MCF 10A (cell line): Measurements from ENCODE around the gene MIB2. TPM values are rescaled to one million over a fixed set of nuclear protein-coding genes. Genes with fewer than 3 reads are reported as not detected.

Experiments
- BruUV-seq: library from RNA; stranded (reverse); fragments of 400-500 nt; replicated peaks from 2 replicates; lab custom pipeline; 2021; lab: Mats Ljungman, UMichigan
- CTCF ChIA-PET: fragments of 300-600 bp; sonication (Branson Sonifier 250); formaldehyde crosslinking; extraction: SDS; loops from one replicate; lab custom pipeline; 2021; ENCODE audit warnings: antibody characterized with exemption, inconsistent platforms; lab: Yijun Ruan, JAX
- POLR2A ChIA-PET: fragments of 300-600, 350-650 bp; sonication (Branson Sonifier 250); formaldehyde crosslinking; extraction: SDS; loops from one replicate; lab custom pipeline; 2020; ENCODE audit warnings: antibody characterized with exemption, inconsistent platforms; lab: Yijun Ruan, JAX
- DNase-seq: peaks from one replicate; pipeline ENCODE4 v3.0.0-alpha.2; 2018; ENCODE audit not compliant: unreplicated experiment
- H3K27ac Mint-ChIP-seq: one replicate; pipeline ENCODE4 v1.8.0; 2022; ENCODE audit warnings: mild to moderate bottlenecking, low read depth, mixed read lengths; ENCODE audit not compliant: unreplicated experiment
- H3K27me3 Mint-ChIP-seq: one replicate; pipeline ENCODE4 v1.8.0; 2022; ENCODE audit warnings: mixed read lengths; ENCODE audit not compliant: insufficient read depth, unreplicated experiment
- H3K36me3 Mint-ChIP-seq: one replicate; pipeline ENCODE4 v1.8.0; 2022; ENCODE audit warnings: mild to moderate bottlenecking, moderate library complexity, mixed read lengths; ENCODE audit not compliant: insufficient read depth, unreplicated experiment
- H3K4me1 Mint-ChIP-seq: one replicate; pipeline ENCODE4 v1.8.0; 2022; ENCODE audit warnings: mixed read lengths; ENCODE audit not compliant: insufficient read depth, unreplicated experiment
- H3K4me3 Mint-ChIP-seq: one replicate; pipeline ENCODE4 v1.8.0; 2022; ENCODE audit warnings: mild to moderate bottlenecking, moderate library complexity, mixed read lengths; ENCODE audit not compliant: unreplicated experiment
- H3K9me3 Mint-ChIP-seq: one replicate; pipeline ENCODE4 v1.8.0; 2022; ENCODE audit warnings: mixed read lengths; ENCODE audit not compliant: unreplicated experiment
- intact Hi-C: fragments of 100-400 bp; cut with micrococcal nuclease; formaldehyde crosslinking; loops from 2 replicates; pipeline ENCODE4 v1.14.1; 2022
- total RNA-seq: library from RNA; stranded (reverse); gene quantifications from 2 replicates; pipeline ENCODE4 v1.2.3, GENCODE V29; 2022
- TF ChIP-seq, protein P1 (sequence below): fragments of 200-600 bp; IDR thresholded peaks from one replicate; pipeline ENCODE4 v1.8.0; 2022; ENCODE audit warnings: antibody characterized with exemption, mild to moderate bottlenecking; ENCODE audit not compliant: unreplicated experiment

The MIB2 gene
- total RNA-seq, 1 experiment from 2014 or later, result 46.4 TPM

DNA sequence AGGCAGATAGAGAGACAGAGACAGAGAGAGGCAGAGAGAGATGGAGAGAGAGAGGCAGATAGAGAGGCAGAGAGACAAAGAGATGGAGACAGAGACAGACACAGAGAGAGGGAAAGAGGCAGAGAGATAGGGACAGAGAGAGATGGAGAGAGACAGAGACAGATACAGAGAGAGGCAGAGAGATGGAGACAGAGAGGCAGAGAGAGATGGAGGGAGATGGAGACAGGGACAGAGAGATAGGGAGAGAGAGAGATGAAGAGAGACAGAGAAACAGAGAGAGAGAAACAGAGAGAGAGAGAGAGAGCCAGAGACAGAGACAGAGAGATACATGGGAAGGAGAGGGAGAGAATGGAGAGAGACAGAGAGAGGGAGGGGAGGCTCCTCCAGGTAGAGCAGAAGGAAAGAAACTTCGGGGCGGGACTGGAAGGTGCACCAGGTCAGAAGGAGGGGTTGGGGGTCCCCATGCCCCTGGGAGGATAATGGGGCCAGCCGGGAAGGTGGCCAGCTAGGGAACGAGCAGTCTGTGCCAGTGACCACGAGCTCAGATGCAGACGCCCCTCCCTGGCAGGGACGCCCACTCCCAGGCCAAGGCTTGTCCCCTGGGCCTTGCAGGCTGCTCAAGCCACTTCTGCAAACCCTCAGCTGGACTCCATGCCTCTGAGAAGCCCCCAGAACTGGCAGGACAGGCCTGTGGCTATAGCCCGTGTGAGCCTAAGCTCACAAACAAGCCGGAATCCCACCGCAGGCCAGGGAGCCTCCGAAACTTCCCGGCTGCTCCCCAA, 18.6 kb upstream of the MIB2 start:
- POLR2A ChIA-PET, result interaction anchor here (0.6 to 1.1 kb wide), 3 partner anchors 18 to 91 kb away, joined by 3 to 6 read pairs (median 3); no protein-coding TSS in a partner anchor

DNA sequence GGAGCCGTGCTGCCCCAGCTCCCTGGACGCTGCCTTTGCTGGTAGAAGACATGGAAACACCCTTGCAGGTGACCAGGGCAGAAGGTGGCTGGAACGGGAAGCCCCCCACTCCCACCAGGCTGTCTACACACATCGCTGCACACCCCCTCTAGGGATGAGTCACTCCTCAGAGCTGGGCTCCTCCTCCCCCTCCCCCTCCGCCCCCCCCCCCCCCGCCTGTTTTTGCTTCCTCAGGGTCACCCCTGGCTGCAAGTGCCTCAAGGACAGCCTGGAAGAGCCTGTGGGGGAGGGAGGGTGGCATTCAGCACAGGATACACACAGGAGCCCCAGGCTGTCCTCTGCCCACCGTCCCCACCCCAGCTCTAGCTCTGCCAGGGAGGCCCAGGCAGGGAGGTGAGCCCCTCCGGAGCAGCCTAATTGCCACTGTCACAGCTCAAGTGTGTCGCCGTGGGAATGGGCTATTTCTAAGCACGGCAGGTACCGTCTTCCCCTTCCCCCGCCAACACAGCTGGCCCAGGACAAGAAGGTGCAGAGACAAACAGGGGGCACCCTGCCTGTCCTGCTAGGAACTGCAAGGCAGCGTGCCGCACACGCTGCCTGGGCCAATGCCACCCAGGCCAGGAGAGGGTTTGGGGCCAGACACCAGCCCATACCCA, 17.9 kb upstream of the MIB2 start:
- H3K27me3 Mint-ChIP-seq, result no peaks in the 10 kb centered on the region
- no TSS peak for BruUV-seq
- TF ChIP-seq, protein P1, sequence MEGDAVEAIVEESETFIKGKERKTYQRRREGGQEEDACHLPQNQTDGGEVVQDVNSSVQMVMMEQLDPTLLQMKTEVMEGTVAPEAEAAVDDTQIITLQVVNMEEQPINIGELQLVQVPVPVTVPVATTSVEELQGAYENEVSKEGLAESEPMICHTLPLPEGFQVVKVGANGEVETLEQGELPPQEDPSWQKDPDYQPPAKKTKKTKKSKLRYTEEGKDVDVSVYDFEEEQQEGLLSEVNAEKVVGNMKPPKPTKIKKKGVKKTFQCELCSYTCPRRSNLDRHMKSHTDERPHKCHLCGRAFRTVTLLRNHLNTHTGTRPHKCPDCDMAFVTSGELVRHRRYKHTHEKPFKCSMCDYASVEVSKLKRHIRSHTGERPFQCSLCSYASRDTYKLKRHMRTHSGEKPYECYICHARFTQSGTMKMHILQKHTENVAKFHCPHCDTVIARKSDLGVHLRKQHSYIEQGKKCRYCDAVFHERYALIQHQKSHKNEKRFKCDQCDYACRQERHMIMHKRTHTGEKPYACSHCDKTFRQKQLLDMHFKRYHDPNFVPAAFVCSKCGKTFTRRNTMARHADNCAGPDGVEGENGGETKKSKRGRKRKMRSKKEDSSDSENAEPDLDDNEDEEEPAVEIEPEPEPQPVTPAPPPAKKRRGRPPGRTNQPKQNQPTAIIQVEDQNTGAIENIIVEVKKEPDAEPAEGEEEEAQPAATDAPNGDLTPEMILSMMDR, result peak; percentile 30
- ChIA-PET CTCF (no interaction called here), POLR2A (interaction anchor here (0.7 to 1.1 kb wide), 3 partner anchors 17 to 25 kb away, joined by 3 to 6 read pairs (median 3); no protein-coding TSS in a partner anchor)
- no peak overlapping the region for H3K27ac Mint-ChIP-seq
- DNase-seq, result no peak
- H3K36me3 Mint-ChIP-seq, result no peaks in the 10 kb centered on the region
- intact Hi-C loops, result no loop called here
- H3K4me3 Mint-ChIP-seq, result no peak overlapping the region
- no peaks in the 10 kb centered on the region for H3K9me3 Mint-ChIP-seq
- H3K4me1 Mint-ChIP-seq, result no peaks in the 10 kb centered on the region

More for the DNA sequence above, 18.6 kb upstream of the MIB2 start:
- no TSS peak for BruUV-seq
- Mint-ChIP-seq H3K27me3 (no peaks in the 10 kb centered on the region), H3K4me1 (no peaks in the 10 kb centered on the region), H3K27ac (no peak overlapping the region), H3K9me3 (no peaks in the 10 kb centered on the region), H3K4me3 (no peak overlapping the region), H3K36me3 (no peaks in the 10 kb centered on the region)
- CTCF ChIA-PET, result no interaction called here
- TF ChIP-seq, protein P1, result no peak
- intact Hi-C loops, result no loop called here
- no peak for DNase-seq

DNA sequence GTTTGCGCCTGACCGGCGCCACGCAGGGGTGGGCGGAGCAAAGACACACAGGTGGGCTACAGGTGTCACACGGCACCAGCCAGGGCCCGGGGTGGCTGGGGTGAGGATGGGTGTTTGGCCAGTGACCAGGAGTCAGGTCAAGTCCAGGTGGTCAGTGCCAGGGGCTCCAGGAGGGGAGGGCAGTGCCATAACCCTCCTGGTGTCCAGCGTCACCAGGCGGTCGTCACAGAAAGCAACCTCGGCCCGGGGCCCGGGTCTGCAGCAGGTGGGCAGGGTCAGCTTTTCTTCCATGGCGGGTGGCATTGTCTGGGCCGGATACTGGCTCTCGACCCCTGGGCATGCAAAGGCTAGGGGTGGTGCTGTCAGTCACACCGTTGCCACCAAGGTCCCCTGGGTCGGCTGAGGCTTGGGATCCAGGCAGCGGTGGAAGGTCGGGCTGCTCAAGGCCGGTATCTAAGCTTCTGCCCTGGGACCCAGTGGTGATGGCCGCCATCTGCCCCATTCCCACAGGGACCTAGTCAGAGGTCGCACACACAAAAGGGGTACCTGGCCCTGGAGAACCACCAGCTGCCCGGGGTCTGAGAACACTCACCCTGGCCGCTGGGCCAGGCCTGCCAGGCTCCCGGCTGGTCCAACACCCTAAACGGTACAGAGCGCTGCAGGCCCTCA, 17.1 kb upstream of the MIB2 start:
- TF ChIP-seq, protein P1, result no peak
- H3K4me1 Mint-ChIP-seq, result no peaks in the 10 kb centered on the region
- ChIA-PET POLR2A (interaction anchor here (0.7 to 1.1 kb wide), 2 partner anchors 22 to 26 kb away, joined by 3 to 6 read pairs; no protein-coding TSS in a partner anchor), CTCF (interaction anchor here (0.5 to 0.6 kb wide), 4 partner anchors 10 to 398 kb away, joined by 3 to 4 read pairs (median 4); no protein-coding TSS in a partner anchor)
- no peak for DNase-seq
- no peak overlapping the region for H3K27ac Mint-ChIP-seq
- H3K36me3 Mint-ChIP-seq, result no peaks in the 10 kb centered on the region
- intact Hi-C loops, result no loop called here
- peak overlapping the region; percentile 62 for H3K4me3 Mint-ChIP-seq
- BruUV-seq, result no TSS peak
- H3K27me3 Mint-ChIP-seq, result no peaks in the 10 kb centered on the region
- H3K9me3 Mint-ChIP-seq, result no peaks in the 10 kb centered on the region

DNA sequence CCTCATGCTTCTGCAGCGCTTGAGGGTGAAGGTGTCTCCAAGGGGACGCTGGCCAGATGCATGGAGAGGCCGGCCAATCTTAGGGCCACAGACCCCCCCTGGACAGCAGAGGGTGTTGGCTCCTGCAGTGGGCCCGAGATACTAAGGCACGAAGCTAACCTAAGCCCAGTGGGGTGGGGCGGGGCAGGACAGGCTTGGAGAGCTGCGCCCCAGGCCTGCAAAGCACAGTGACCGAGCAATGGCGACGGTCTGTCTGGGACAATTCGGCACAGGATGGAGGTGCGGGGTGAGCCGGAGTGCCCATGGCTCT, 16.6 kb upstream of the MIB2 start:
- ChIA-PET CTCF (interaction anchor here (0.5 to 0.6 kb wide), 4 partner anchors 9 to 398 kb away, joined by 3 to 4 read pairs (median 4); no protein-coding TSS in a partner anchor), POLR2A (no interaction called here)
- H3K4me3 Mint-ChIP-seq, result peak overlapping the region; percentile 62
- intact Hi-C loops, result no loop called here
- BruUV-seq, result no TSS peak
- TF ChIP-seq, protein P1, result no peak
- H3K27me3 Mint-ChIP-seq, result no peaks in the 10 kb centered on the region
- no peaks in the 10 kb centered on the region for H3K9me3 Mint-ChIP-seq
- H3K36me3 Mint-ChIP-seq, result no peaks in the 10 kb centered on the region
- H3K27ac Mint-ChIP-seq, result no peak overlapping the region
- DNase-seq, result no peak
- no peaks in the 10 kb centered on the region for H3K4me1 Mint-ChIP-seq
